ENCODE measurements around the gene LMO4. TPM values are rescaled to one million over a fixed set of nuclear protein-coding genes. Genes with fewer than 3 reads are reported as not detected.

The LMO4 gene
- total and polyA plus RNA-seq, 2 of the 13 experiments (the other 11 are each of a cell fraction or from before 2014, with no cell fraction given), result 19.3 to 49.9 TPM

DNA sequence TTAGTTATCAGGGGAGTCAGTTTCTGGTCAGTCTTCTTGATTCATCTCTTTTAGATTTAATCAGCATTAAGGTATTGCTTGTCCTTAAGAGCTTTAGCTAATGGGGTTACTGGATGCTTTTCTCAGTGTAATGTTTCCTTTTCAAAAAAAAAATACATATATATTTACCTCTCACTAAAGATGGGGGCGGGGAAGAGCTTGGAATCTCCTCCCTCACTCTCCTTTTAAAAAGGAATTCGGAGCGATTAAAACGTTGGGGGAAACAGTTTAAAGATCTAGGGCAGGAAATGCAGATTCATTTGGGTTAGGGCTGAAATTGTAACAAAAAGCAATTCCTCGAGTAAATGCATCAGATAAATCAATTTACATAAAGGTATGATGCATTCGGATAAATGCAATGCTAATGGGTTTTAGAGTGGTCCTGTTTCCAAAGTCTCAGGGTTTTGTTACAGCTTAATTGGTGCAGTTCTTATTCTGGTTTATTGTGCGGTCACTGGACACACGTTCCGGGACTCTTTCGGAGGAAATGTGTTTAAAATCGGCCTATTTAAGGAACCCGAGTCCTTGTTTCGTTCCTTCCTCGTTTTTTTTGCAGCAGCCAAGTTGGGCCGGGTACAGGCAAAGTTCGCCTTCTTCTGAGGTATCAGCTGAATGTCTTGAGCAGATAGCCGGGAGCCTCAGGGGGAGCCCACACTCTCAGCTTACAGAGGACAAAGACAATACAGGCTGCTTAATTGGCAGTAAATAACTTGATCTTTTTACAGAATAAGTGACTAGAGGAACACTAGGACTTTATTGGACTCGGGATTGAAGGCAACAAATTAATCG is 1.6 kb downstream of the LMO4 start:
- no peak overlapping the region for H2AFZ ChIP-seq (ENCODE audit: low read length)

DNA sequence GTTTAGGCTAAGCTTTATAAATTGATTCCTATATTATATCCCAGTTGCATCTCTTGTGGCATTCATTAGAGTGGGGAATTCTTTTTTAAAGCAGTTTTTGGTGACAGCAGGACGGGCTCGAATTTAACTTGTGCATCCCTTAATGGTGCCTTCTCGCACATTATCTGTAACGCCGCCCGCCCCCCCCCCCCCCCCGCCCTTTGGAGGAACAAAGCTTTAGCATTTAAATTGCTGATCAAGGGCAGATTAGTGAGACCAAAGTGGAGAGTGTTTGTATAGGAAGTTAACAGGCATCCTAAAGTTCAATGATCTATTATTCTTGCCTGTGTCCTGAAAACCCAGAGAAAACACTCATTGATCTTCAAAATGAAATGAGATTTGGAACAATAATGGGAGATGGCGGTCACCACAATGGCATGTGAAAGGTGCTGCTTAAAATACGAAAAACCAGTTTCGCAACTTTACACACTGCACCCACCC is 2.2 kb downstream of the LMO4 start:
- no peak for FAIRE-seq
- TF ChIP-seq CEBPB (IDR thresholded peaks at IDR 0.05; ENCODE audit: borderline replicate concordance, low read depth, low read length) (peak; percentile 70; the same call in 1 of the 2 replicates), ZMYM4 (CRISPR knock-in tag; IDR thresholded peaks at IDR 0.05) (no peak), ZNF703 (CRISPR knock-in tag; IDR thresholded peaks at IDR 0.05; ENCODE audit: borderline replicate concordance) (no peak), DNMT1 (CRISPR knock-in tag; IDR thresholded peaks at IDR 0.05) (no peak), NR2F2 (IDR thresholded peaks at IDR 0.05; ENCODE audit: borderline replicate concordance, low read depth) (no peak), PITX1 (CRISPR knock-in tag; IDR thresholded peaks at IDR 0.05) (peak; percentile 23; the same call in 1 of the 2 replicates), SP5 (CRISPR knock-in tag; IDR thresholded peaks at IDR 0.05; ENCODE audit: borderline replicate concordance, low read depth) (0 out of 2 replicates have a peak, but pooled peaks have one; percentile 12), ISL2 (CRISPR knock-in tag; IDR thresholded peaks at IDR 0.05) (0 out of 2 replicates have a peak, but pooled peaks have one; percentile 16), MAZ (IDR thresholded peaks at IDR 0.05; ENCODE audit: borderline replicate concordance, low read depth, low read length) (no peak), MAZ (CRISPR knock-in tag; IDR thresholded peaks at IDR 0.05; ENCODE audit: low read depth) (0 out of 2 replicates have a peak, but pooled peaks have one; percentile 57), SOX6 (IDR thresholded peaks at IDR 0.05) (no peak), SOX6 (CRISPR knock-in tag; IDR thresholded peaks at IDR 0.05) (peak; percentile 71), KLF11 (CRISPR knock-in tag; IDR thresholded peaks at IDR 0.05) (no peak)

More for the DNA sequence above, 1.6 kb downstream of the LMO4 start:
- 3% methylated on average over 19 of the region's 19 CpGs for whole genome bisulfite sequencing (ENCODE audit: low lambda C conversion rate)
- no TSS peak for BruUV-seq (replicated peaks)
- no peak for ATAC-seq
- in situ Hi-C loops (cut with HindIII; ENCODE audit: extremely low pct_ligation_motif_present, low pct_unique_long_range_greater_than_20kb) (loop anchor here (25.0 kb wide), 1 partner anchor 632 kb away; no protein-coding TSS in a partner anchor), intact Hi-C loops (cut with micrococcal nuclease; ENCODE audit: unreplicated experiment) (loop anchor here (5.0 kb wide), 1 partner anchor 457 kb away; no protein-coding TSS in a partner anchor)
- Histone ChIP-seq H3K4me3 (replicated peaks in 1 of 3; ENCODE audit: insufficient read depth in 1 of 3, low read depth in 2 of 3, low read length in 3 of 3) (peak overlapping the region; percentile 80 to 96 (median 87)), H3K27me3 (ENCODE audit: control insufficient read depth in 1 of 2, insufficient read depth in 2 of 2, low read length in 2 of 2) (peaks cover 0 to 6% of the 10 kb centered on the region in 2 experiments; a peak in 2 of 5 replicates), H3K36me3 (replicated peaks in 1 of 2; ENCODE audit: control insufficient read depth in 1 of 2, insufficient read depth in 2 of 2, low read length in 2 of 2) (no peaks in the 10 kb centered on the region; a peak in 1 of 5 replicates), H3K79me2 (ENCODE audit: insufficient read depth, low read length) (peaks cover 12% of the 10 kb centered on the region), H3K27ac (ENCODE audit: extremely low read length, insufficient read depth, low read length) (peak overlapping the region; percentile 87), H3K9ac (ENCODE audit: insufficient read depth, low read depth, low read length) (peak overlapping the region; percentile 74), H3K4me1 (ENCODE audit: insufficient read depth, low read length) (peaks cover 41% of the 10 kb centered on the region), H3K9me3 (ENCODE audit: low read length) (no peaks in the 10 kb centered on the region), H4K20me1 (ENCODE audit: insufficient read depth, low read length) (peaks cover 10% of the 10 kb centered on the region; the same call in 1 of the 2 replicates), H3K4me2 (ENCODE audit: low read depth, low read length) (peak overlapping the region; percentile 94)
- ChIA-PET POLR2A (interaction anchor here (1.2 to 2.5 kb wide), 2 partner anchors 465 to 473 kb away, joined by 3 to 14 read pairs; no protein-coding TSS in a partner anchor), CTCF (ENCODE audit: low intra/inter-chr PET ratio, low total read pairs) (no interaction called here)
- TF ChIP-seq POLR2AphosphoS5 (IDR thresholded peaks at IDR 0.05; ENCODE audit: low read depth, low read length), result no peak
- TF ChIP-seq ARNT2 (CRISPR knock-in tag; IDR thresholded peaks at IDR 0.05; ENCODE audit: low read depth), result no peak
- TF ChIP-seq SAP130 (CRISPR knock-in tag; IDR thresholded peaks at IDR 0.05; ENCODE audit: low read depth), result no peak
- TF ChIP-seq AKAP8 (CRISPR knock-in tag; IDR thresholded peaks at IDR 0.05), result no peak
- TF ChIP-seq NFKB2 (CRISPR knock-in tag; IDR thresholded peaks at IDR 0.05; ENCODE audit: borderline replicate concordance), result no peak
- TF ChIP-seq, protein P1, sequence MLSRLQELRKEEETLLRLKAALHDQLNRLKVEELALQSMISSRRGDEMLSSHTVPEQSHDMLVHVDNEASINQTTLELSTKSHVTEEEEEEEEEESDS (CRISPR knock-in tag; IDR thresholded peaks at IDR 0.05; ENCODE audit: borderline replicate concordance), result no peak
- FAIRE-seq, result no peak
- DNase-seq (ENCODE audit: low spot score), result no peak

More for the DNA sequence above, 2.2 kb downstream of the LMO4 start:
- H3K36me3 ChIP-seq (replicated peaks in 1 of 2; ENCODE audit: control insufficient read depth in 1 of 2, insufficient read depth in 2 of 2, low read length in 2 of 2), result no peaks in the 10 kb centered on the region; a peak in 1 of 5 replicates
- in situ Hi-C loops (cut with HindIII; ENCODE audit: extremely low pct_ligation_motif_present, low pct_unique_long_range_greater_than_20kb) (loop anchor here (25.0 kb wide), 1 partner anchor 631 kb away; no protein-coding TSS in a partner anchor), intact Hi-C loops (cut with micrococcal nuclease; ENCODE audit: unreplicated experiment) (loop anchor here (5.0 kb wide), 1 partner anchor 456 kb away; no protein-coding TSS in a partner anchor)
- H3K4me3 ChIP-seq (replicated peaks in 1 of 3; ENCODE audit: insufficient read depth in 1 of 3, low read depth in 2 of 3, low read length in 3 of 3), result peak overlapping the region; percentile 80 to 96 (median 87)
- peaks cover 46% of the 10 kb centered on the region for H3K4me1 ChIP-seq (ENCODE audit: insufficient read depth, low read length)
- WGBS (ENCODE audit: low lambda C conversion rate), result 2% methylated on average over 10 of the region's 10 CpGs
- DNase-seq (ENCODE audit: low spot score) (peak; percentile 75), ATAC-seq (no peak)
- H3K9ac ChIP-seq (ENCODE audit: insufficient read depth, low read depth, low read length), result peak overlapping the region; percentile 74; the same call in 1 of the 2 replicates
- peaks cover 15% of the 10 kb centered on the region for H3K79me2 ChIP-seq (ENCODE audit: insufficient read depth, low read length)
- ChIA-PET POLR2A (interaction anchor here (1.0 to 2.5 kb wide), 3 partner anchors 465 to 845 kb away, joined by 3 to 14 read pairs (median 4); no protein-coding TSS in a partner anchor), CTCF (ENCODE audit: low intra/inter-chr PET ratio, low total read pairs) (no interaction called here)
- peaks cover 0 to 6% of the 10 kb centered on the region in 2 experiments; a peak in 2 of 5 replicates for H3K27me3 ChIP-seq (ENCODE audit: control insufficient read depth in 1 of 2, insufficient read depth in 2 of 2, low read length in 2 of 2)
- no peak overlapping the region for H2AFZ ChIP-seq (ENCODE audit: low read length)
- peak overlapping the region; percentile 63 for H3K27ac ChIP-seq (ENCODE audit: extremely low read length, insufficient read depth, low read length)
- no TSS peak for BruUV-seq (replicated peaks)
- peak overlapping the region; percentile 94 for H3K4me2 ChIP-seq (ENCODE audit: low read depth, low read length)
- H4K20me1 ChIP-seq (ENCODE audit: insufficient read depth, low read length), result peaks cover 10% of the 10 kb centered on the region; the same call in 1 of the 2 replicates
- H3K9me3 ChIP-seq (ENCODE audit: low read length), result no peaks in the 10 kb centered on the region
